Endothelial cell (in vitro differentiated cells): Measurements from ENCODE around the gene RNF182. TPM values are rescaled to one million over a fixed set of nuclear protein-coding genes. Genes with fewer than 3 reads are reported as not detected.
A peak's percentile ranks its signal among the peaks of the same experiment; 100 is the strongest.

ENCODE experiments used
- DNase-seq: peaks from one replicate; pipeline ENCODE4 v3.0.0; 2021; ENCODE audit warnings: low spot score
- H3K27ac Mint-ChIP-seq: one replicate; pipeline ENCODE4 v1.8.0; 2021; ENCODE audit warnings: mixed read lengths, inconsistent platforms; ENCODE audit not compliant: unreplicated experiment
- H3K27me3 Mint-ChIP-seq: one replicate; pipeline ENCODE4 v1.8.0; 2021; ENCODE audit warnings: mild to moderate bottlenecking, moderate library complexity, mixed read lengths, inconsistent platforms; ENCODE audit not compliant: unreplicated experiment
- H3K36me3 Mint-ChIP-seq: one replicate; pipeline ENCODE4 v1.8.0; 2021; ENCODE audit warnings: mild to moderate bottlenecking, low read depth, mixed read lengths, inconsistent platforms; ENCODE audit not compliant: unreplicated experiment
- H3K4me1 Mint-ChIP-seq: one replicate; pipeline ENCODE4 v1.8.0; 2021; ENCODE audit warnings: mild to moderate bottlenecking, mixed read lengths, inconsistent platforms; ENCODE audit not compliant: unreplicated experiment
- H3K4me3 Mint-ChIP-seq: one replicate; pipeline ENCODE4 v1.8.0; 2021; ENCODE audit warnings: mild to moderate bottlenecking, mixed read lengths, inconsistent platforms; ENCODE audit not compliant: unreplicated experiment
- H3K9me3 Mint-ChIP-seq: one replicate; pipeline ENCODE4 v1.8.0; 2021; ENCODE audit warnings: mixed read lengths, inconsistent platforms; ENCODE audit not compliant: unreplicated experiment
- total RNA-seq: library from RNA; stranded (reverse); fragmentation: NEBNext Ultra II Directional; extraction: Animal tissue kit (Norgen Biotek cat#: 25700); gene quantifications from one replicate; pipeline ENCODE4 v1.2.1, GENCODE V29; 2021; ENCODE audit not compliant: unreplicated experiment
- TF ChIP-seq, protein P1 (sequence below): fragments of 200-600 bp; sonication (generic); IDR thresholded peaks from one replicate; pipeline ENCODE4 v1.5.0; 2021; ENCODE audit warnings: antibody characterized with exemption; ENCODE audit not compliant: unreplicated experiment

RNF182 gene
- total RNA-seq, 1 donor from 2014 or later, result 2.7 TPM

DNA sequence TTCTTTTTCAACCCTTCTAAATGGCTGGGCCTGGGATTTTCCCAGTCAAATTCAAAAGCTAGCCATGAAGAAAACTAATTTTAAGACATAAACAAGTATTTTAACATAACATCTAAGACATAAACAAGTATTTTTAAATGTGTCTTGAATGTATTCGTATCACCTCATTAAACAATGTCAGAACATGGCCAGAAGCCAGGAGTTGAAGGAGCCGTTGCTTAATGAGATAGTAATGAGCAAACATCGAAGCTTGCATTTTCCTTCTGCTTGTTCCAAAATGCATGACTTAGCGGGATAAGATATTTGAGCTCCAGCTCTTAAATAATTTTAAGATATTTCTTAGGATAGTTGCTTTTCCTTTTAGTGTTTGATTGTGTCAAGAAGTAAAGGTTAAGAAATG is 4.2 kb upstream of the RNF182 start:
- no peaks in the 10 kb centered on the region for H3K36me3 Mint-ChIP-seq
- TF ChIP-seq, protein P1, sequence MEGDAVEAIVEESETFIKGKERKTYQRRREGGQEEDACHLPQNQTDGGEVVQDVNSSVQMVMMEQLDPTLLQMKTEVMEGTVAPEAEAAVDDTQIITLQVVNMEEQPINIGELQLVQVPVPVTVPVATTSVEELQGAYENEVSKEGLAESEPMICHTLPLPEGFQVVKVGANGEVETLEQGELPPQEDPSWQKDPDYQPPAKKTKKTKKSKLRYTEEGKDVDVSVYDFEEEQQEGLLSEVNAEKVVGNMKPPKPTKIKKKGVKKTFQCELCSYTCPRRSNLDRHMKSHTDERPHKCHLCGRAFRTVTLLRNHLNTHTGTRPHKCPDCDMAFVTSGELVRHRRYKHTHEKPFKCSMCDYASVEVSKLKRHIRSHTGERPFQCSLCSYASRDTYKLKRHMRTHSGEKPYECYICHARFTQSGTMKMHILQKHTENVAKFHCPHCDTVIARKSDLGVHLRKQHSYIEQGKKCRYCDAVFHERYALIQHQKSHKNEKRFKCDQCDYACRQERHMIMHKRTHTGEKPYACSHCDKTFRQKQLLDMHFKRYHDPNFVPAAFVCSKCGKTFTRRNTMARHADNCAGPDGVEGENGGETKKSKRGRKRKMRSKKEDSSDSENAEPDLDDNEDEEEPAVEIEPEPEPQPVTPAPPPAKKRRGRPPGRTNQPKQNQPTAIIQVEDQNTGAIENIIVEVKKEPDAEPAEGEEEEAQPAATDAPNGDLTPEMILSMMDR, result no peak
- H3K4me3 Mint-ChIP-seq, result no peak overlapping the region
- H3K4me1 Mint-ChIP-seq, result peaks cover 12% of the 10 kb centered on the region
- no peaks in the 10 kb centered on the region for H3K9me3 Mint-ChIP-seq
- no peak for DNase-seq
- H3K27me3 Mint-ChIP-seq, result peaks cover 11% of the 10 kb centered on the region
- no peak overlapping the region for H3K27ac Mint-ChIP-seq

DNA sequence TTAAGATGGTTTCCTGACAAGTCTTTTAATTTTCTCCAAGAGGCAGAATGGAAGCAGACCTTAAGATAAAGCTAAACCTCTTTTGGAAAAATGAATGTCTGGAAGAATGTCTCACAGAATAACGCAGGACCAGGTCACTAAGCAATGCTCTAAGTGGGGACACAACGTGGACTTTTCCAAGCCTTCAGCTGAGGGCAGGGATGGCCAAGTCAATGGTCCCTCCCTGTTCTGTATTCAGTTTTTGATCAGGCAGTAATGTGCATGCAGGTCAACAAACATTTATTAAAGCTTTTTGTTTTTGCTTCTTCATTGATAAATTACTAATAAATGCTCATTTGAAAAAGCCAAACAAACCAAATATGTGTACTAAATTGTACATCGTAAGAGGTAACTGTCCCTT is 2.0 kb upstream of the RNF182 start:
- DNase-seq, result no peak
- H3K27me3 Mint-ChIP-seq, result peaks cover 14% of the 10 kb centered on the region
- TF ChIP-seq, protein P1, result no peak
- H3K36me3 Mint-ChIP-seq, result no peaks in the 10 kb centered on the region
- H3K4me3 Mint-ChIP-seq, result no peak overlapping the region
- no peak overlapping the region for H3K27ac Mint-ChIP-seq
- no peaks in the 10 kb centered on the region for H3K9me3 Mint-ChIP-seq
- peaks cover 12% of the 10 kb centered on the region for H3K4me1 Mint-ChIP-seq

DNA sequence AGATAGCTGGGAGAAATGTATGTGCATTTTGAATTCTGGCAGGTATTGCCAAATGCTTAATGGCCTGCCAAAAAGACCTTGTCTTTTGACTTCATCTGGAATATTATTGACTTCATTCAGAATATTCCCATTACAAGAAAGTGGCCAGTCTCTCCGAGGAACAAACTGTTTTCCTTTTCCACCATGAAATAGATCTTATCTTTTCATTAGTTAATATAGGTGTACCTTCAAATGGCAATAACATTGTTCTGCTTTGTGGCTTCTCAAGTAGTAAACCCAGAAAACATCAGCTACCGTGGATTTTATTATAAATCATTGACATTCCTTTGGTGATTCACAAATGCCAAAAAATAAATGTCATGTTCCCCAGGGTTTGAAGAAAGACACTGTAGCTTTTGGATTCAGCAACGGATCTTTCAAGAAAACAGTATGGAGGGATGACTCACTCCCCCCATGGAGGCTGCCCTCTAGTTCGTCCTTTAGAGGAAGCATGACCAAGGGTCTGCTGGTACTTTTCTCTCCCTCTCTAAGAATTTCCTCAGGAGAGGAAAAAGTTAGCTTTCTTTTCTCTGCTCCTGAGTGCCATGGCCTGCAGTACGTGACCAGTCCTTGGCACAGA is 1.1 kb upstream of the RNF182 start:
- H3K27ac Mint-ChIP-seq, result no peak overlapping the region
- TF ChIP-seq, protein P1, result no peak
- peaks cover 12% of the 10 kb centered on the region for H3K4me1 Mint-ChIP-seq

DNA sequence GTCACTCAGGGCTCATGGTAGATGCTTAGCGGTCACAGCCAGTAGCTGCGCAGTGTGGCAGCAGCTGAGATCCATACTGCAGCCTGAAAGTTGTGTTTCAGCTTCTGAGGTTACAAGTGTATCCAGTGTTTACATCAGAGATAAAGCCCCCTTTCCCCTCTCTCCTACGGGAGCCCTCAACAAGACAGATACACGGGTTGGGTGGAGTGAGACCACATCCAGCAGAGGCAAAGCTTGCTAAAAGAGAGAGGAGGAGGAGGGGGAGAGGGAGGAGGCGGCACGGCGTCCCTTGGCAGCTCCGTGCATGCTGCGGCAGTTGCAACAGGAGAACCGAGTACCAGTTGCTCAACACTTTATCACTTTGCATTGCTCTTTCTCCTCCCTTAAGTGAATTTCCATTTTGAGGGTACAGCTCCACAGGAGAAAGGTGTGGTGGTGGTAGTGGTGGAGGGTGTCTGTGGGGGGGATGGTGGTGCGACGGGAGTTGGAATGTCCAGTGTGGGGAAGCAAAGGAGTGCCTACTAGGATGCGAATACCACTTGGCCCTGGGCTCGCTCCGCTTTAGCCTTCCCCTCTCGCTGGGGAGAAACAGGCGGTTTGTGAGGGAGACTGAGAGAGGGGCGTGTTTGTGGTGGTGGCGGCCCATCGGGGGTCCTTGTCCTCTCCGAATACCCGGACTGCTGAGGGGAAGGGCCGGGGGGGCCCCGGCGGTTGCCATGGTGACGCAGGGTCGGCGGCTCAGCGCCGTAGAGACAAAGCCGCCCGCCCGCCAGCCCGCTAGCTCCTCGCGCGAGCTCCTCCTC is 405 bp upstream of the RNF182 start:
- Mint-ChIP-seq H3K4me3 (peak overlapping the region; percentile 91), H3K4me1 (peaks cover 12% of the 10 kb centered on the region), H3K36me3 (no peaks in the 10 kb centered on the region), H3K27ac (peak overlapping the region; percentile 34), H3K9me3 (no peaks in the 10 kb centered on the region), H3K27me3 (peaks cover 14% of the 10 kb centered on the region)
- DNase-seq, result peak; percentile 64
- TF ChIP-seq, protein P1, result no peak

More for the DNA sequence above, 1.1 kb upstream of the RNF182 start:
- Mint-ChIP-seq H3K36me3 (no peaks in the 10 kb centered on the region), H3K9me3 (no peaks in the 10 kb centered on the region), H3K4me3 (peak overlapping the region; percentile 91), H3K27me3 (peaks cover 14% of the 10 kb centered on the region)
- no peak for DNase-seq

DNA sequence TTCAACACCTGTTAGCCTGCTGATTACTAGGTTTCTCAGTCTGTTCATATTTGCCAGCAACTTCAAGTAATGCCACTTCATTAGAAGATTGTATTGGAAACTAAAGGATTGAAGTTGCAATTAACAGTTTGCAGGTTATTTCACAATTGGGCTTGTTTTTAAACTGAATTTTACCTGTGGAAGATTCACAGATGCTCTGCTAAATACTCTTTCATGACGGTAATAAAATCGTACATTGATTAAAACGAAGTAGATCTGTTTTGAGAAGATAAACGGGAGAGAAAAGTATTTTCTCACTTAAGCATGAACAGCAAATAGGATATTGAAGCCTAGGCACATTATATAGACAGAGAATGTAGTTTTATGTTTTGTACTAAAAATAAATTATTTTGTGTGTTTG is 1.6 kb downstream of the RNF182 start:
- Mint-ChIP-seq H3K9me3 (no peaks in the 10 kb centered on the region), H3K4me1 (peaks cover 12% of the 10 kb centered on the region), H3K27ac (no peak overlapping the region), H3K27me3 (peaks cover 14% of the 10 kb centered on the region), H3K4me3 (no peak overlapping the region), H3K36me3 (no peaks in the 10 kb centered on the region)
- TF ChIP-seq, protein P1, result no peak
- DNase-seq, result no peak
